Liver (tissue), 9 donors: Measurements from ENCODE around the gene CLEC1B. TPM values are rescaled to one million over a fixed set of nuclear protein-coding genes. Genes with fewer than 3 reads are reported as not detected.
"Not testable (repeated sequence)": the region's sequence is repeated elsewhere in the genome, so short reads cannot be mapped to it uniquely, and the experiment has no call there.

Experiments
- DNase-seq: peaks from one replicate; pipeline ENCODE4 v3.0.0-alpha.2; 2017; ENCODE audit warnings: low spot score
- H3K27ac ChIP-seq, 2 donors: one replicate each; pipeline ENCODE4 v1.7.0; 2013; ENCODE audit warnings: inconsistent platforms in 2 of 2, low read length in 2 of 2, control low read depth in 1 of 2, low read depth in 1 of 2, mild to moderate bottlenecking in 1 of 2
- H3K27me3 ChIP-seq, 4 donors: one replicate each; pipeline versions ENCODE4 v1.6.1 to v1.7.0; 2013; ENCODE audit warnings: low read length in 3 of 4, inconsistent platforms in 1 of 4, mild to moderate bottlenecking in 1 of 4, moderate library complexity in 1 of 4; ENCODE audit not compliant: control insufficient read depth in 4 of 4, insufficient read depth in 4 of 4
- H3K36me3 ChIP-seq, 4 donors: one replicate each; pipeline versions ENCODE4 v1.6.1 to v1.7.0; 2013; ENCODE audit warnings: low read length in 3 of 4, mild to moderate bottlenecking in 3 of 4, low read depth in 1 of 4, moderate library complexity in 1 of 4; ENCODE audit not compliant: control insufficient read depth in 4 of 4, insufficient read depth in 3 of 4
- H3K4me1 ChIP-seq, 4 donors: one replicate each; pipeline versions ENCODE4 v1.6.1 to v1.7.0; 2013; ENCODE audit warnings: low read length in 3 of 4, mild to moderate bottlenecking in 3 of 4, moderate library complexity in 1 of 4; ENCODE audit not compliant: control insufficient read depth in 4 of 4, insufficient read depth in 4 of 4
- H3K4me3 ChIP-seq, 3 donors: one replicate each; pipeline versions ENCODE4 v1.6.1 to v1.7.0; 2013; ENCODE audit warnings: low read length in 3 of 3, control low read depth in 1 of 3, low read depth in 1 of 3, mild to moderate bottlenecking in 1 of 3
- H3K9ac ChIP-seq, 2 donors: one replicate each; pipeline ENCODE4 v1.7.0; 2013; ENCODE audit warnings: low read length in 2 of 2, mild to moderate bottlenecking in 2 of 2, moderate library complexity in 2 of 2, control low read depth in 1 of 2, low read depth in 1 of 2
- H3K9me3 ChIP-seq, 4 donors: one replicate each; pipeline versions ENCODE4 v1.6.1 to v1.7.0; 2013; ENCODE audit warnings: low read length in 3 of 4; ENCODE audit not compliant: control insufficient read depth in 4 of 4
- EGR1 ChIP-seq, 2 donors: IDR thresholded peaks; 2 replicates each; pipeline ENCODE4 v1.6.1; 2016 to 2018; ENCODE audit warnings: antibody characterized with exemption in 2 of 2, low read depth in 2 of 2
- FOXA1 ChIP-seq: IDR thresholded peaks from 2 replicates; pipeline ENCODE4 v1.6.1; 2016; ENCODE audit warnings: antibody characterized with exemption
- FOXA2 ChIP-seq: IDR thresholded peaks from 2 replicates; pipeline ENCODE4 v1.6.1; 2016; ENCODE audit warnings: antibody characterized with exemption
- GABPA ChIP-seq, 2 donors: IDR thresholded peaks in 1 of 2; conservative IDR thresholded peaks in 1 of 2; 2 replicates each; pipeline ENCODE4 v1.6.1; 2016; ENCODE audit warnings: antibody characterized with exemption in 2 of 2, mild to moderate bottlenecking in 1 of 2, moderate library complexity in 1 of 2
- HNF4A ChIP-seq, 2 donors: conservative IDR thresholded peaks; 2 replicates each; pipeline ENCODE4 v1.6.1; 2016; ENCODE audit warnings: antibody characterized with exemption in 2 of 2, mild to moderate bottlenecking in 2 of 2
- HNF4G ChIP-seq: IDR thresholded peaks from 2 replicates; pipeline ENCODE4 v1.6.1; 2016; ENCODE audit warnings: antibody characterized with exemption
- JUND ChIP-seq, 2 donors: IDR thresholded peaks; 2 replicates each; pipeline ENCODE4 v1.6.1; 2016; ENCODE audit warnings: antibody characterized with exemption in 2 of 2
- MAX ChIP-seq: IDR thresholded peaks from 2 replicates; pipeline ENCODE4 v1.6.1; 2016; ENCODE audit warnings: antibody characterized with exemption
- NR2F2 ChIP-seq: IDR thresholded peaks from 2 replicates; pipeline ENCODE4 v1.6.1; 2016; ENCODE audit warnings: antibody characterized with exemption
- RAD21 ChIP-seq, 2 donors: IDR thresholded peaks; 2 replicates each; pipeline ENCODE4 v1.6.1; 2016; ENCODE audit warnings: antibody characterized with exemption in 2 of 2, mild to moderate bottlenecking in 2 of 2
- RXRA ChIP-seq, 2 donors: IDR thresholded peaks; 2 replicates each; pipeline ENCODE4 v1.6.1; 2017 to 2018; ENCODE audit warnings: antibody characterized with exemption in 2 of 2, mild to moderate bottlenecking in 1 of 2
- SP1 ChIP-seq: IDR thresholded peaks from 2 replicates; pipeline ENCODE4 v1.6.1; 2018; ENCODE audit warnings: antibody characterized with exemption, mild to moderate bottlenecking
- TAF1 ChIP-seq: conservative IDR thresholded peaks from 2 replicates; pipeline ENCODE4 v1.6.1; 2016; ENCODE audit warnings: antibody characterized with exemption, mild to moderate bottlenecking
- YY1 ChIP-seq: IDR thresholded peaks from 2 replicates; pipeline ENCODE4 v1.6.1; 2016; ENCODE audit warnings: antibody characterized with exemption, mild to moderate bottlenecking
- WGBS: extraction: QIAGEN DNeasy Blood & Tissue Kit; methylation state at CpG from one replicate; pipeline ENCODE4 v1.1.7; 2013; 5-methylcytosine and 5-hydroxymethylcytosine counted together
- polyA plus RNA-seq, 2 donors: library from polyadenylated mRNA; stranded (reverse) in 1 of 2; unstranded in 1 of 2; fragments of 200-250 nt in 1 of 2; fragments of >200 nt in 1 of 2; fragmentation: Nextera tagmentation in 1 of 2; extraction: Ambion mirVana in 1 of 2; gene quantifications; one replicate each; pipeline versions ENCODE4 v1.2.1 to v1.2.3, GENCODE V29; 2013 to 2015
- total RNA-seq, 2 donors: library from RNA; depleted of rRNA; stranded (reverse); fragments of >200 nt; gene quantifications; one replicate each; pipeline ENCODE4 v1.2.3, GENCODE V29; 2014
- TF ChIP-seq, protein P1 (sequence below): IDR thresholded peaks from 2 replicates; pipeline ENCODE4 v1.6.1; 2016; ENCODE audit warnings: antibody characterized with exemption
- TF ChIP-seq, protein P2 (sequence below): fragments of 150-350 bp; IDR thresholded peaks from 2 replicates; pipeline ENCODE4 v1.5.1; 2017; ENCODE audit warnings: improper control_type of control experiment, low read depth, low read length; ENCODE audit not compliant: missing input control
- TF ChIP-seq, protein P3 (sequence below): IDR thresholded peaks from 2 replicates; pipeline ENCODE4 v1.6.1; 2016; ENCODE audit warnings: antibody characterized with exemption, mild to moderate bottlenecking
- donor health status: healthy.
- donor health status: healthy.
- donor health status: healthy.
- donor health status: healthy.
- donor health status: healthy.

Gene CLEC1B
- total and polyA plus RNA-seq, 4 donors = 28.0 to 36.4 (median 31.5) TPM

GRCh38 chr12:10026666-10027065 lies 27.7 kb upstream of the CLEC1B start:
- H3K36me3 ChIP-seq, H3K4me1 ChIP-seq, H3K27me3 ChIP-seq, H3K27ac ChIP-seq, H3K9ac ChIP-seq, H3K9me3 ChIP-seq, DNase-seq, H3K4me3 ChIP-seq: not testable (repeated sequence)
- 88% methylated on average over 4 of the region's 4 CpGs for WGBS

DNA sequence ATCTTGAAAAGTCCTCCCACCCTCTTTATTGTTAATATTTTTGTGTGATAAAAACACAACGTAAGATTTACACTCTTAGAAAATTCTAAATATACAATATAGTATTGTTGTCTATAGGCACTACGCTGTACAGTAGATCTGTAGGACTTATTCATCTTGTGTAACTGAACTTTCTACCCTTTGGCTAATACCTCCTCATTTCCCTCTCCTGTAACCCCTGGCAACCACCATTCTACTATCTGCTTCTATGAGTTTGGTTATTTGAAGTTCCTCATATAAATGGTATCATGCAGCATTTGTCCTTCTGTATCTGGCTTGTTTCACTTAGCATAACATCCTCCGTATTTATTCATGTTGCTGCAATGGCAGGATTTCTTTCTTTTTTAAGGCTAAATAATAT lies 26.3 kb upstream of the CLEC1B start:
- Histone ChIP-seq H3K36me3 (no peaks in the 10 kb centered on the region), H3K9me3 (no peaks in the 10 kb centered on the region), H3K9ac (no peak overlapping the region), H3K27ac (no peak overlapping the region), H3K27me3 (no peaks in the 10 kb centered on the region), H3K4me1 (no peaks in the 10 kb centered on the region), H3K4me3 (no peak overlapping the region)
- 92% methylated on average over 3 of the region's 3 CpGs for WGBS
- DNase-seq = no peak
- TF ChIP-seq GABPA (IDR thresholded peaks at IDR 0.05 in 1 of 2, conservative IDR thresholded peaks at IDR 0.05 in 1 of 2) = no peak
- TF ChIP-seq MAX = no peak
- no peak for TF ChIP-seq NR2F2
- TF ChIP-seq HNF4A (conservative IDR thresholded peaks at IDR 0.05) = no peak
- TF ChIP-seq, protein P1, sequence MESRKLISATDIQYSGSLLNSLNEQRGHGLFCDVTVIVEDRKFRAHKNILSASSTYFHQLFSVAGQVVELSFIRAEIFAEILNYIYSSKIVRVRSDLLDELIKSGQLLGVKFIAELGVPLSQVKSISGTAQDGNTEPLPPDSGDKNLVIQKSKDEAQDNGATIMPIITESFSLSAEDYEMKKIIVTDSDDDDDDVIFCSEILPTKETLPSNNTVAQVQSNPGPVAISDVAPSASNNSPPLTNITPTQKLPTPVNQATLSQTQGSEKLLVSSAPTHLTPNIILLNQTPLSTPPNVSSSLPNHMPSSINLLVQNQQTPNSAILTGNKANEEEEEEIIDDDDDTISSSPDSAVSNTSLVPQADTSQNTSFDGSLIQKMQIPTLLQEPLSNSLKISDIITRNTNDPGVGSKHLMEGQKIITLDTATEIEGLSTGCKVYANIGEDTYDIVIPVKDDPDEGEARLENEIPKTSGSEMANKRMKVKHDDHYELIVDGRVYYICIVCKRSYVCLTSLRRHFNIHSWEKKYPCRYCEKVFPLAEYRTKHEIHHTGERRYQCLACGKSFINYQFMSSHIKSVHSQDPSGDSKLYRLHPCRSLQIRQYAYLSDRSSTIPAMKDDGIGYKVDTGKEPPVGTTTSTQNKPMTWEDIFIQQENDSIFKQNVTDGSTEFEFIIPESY = no peak
- TF ChIP-seq TAF1 = no peak
- TF ChIP-seq HNF4G = no peak
- TF ChIP-seq, protein P2, sequence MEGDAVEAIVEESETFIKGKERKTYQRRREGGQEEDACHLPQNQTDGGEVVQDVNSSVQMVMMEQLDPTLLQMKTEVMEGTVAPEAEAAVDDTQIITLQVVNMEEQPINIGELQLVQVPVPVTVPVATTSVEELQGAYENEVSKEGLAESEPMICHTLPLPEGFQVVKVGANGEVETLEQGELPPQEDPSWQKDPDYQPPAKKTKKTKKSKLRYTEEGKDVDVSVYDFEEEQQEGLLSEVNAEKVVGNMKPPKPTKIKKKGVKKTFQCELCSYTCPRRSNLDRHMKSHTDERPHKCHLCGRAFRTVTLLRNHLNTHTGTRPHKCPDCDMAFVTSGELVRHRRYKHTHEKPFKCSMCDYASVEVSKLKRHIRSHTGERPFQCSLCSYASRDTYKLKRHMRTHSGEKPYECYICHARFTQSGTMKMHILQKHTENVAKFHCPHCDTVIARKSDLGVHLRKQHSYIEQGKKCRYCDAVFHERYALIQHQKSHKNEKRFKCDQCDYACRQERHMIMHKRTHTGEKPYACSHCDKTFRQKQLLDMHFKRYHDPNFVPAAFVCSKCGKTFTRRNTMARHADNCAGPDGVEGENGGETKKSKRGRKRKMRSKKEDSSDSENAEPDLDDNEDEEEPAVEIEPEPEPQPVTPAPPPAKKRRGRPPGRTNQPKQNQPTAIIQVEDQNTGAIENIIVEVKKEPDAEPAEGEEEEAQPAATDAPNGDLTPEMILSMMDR = no peak
- no peak for TF ChIP-seq JUND (IDR thresholded peaks at IDR 0.05)
- no peak for TF ChIP-seq YY1
- TF ChIP-seq FOXA1 = no peak
- no peak for TF ChIP-seq RAD21 (IDR thresholded peaks at IDR 0.05)
- no peak for TF ChIP-seq SP1
- no peak for TF ChIP-seq RXRA (IDR thresholded peaks at IDR 0.05)
- TF ChIP-seq FOXA2 = no peak
- TF ChIP-seq EGR1 (IDR thresholded peaks at IDR 0.05; ENCODE audit: low read depth in 2 of 2) = no peak
- TF ChIP-seq, protein P3, sequence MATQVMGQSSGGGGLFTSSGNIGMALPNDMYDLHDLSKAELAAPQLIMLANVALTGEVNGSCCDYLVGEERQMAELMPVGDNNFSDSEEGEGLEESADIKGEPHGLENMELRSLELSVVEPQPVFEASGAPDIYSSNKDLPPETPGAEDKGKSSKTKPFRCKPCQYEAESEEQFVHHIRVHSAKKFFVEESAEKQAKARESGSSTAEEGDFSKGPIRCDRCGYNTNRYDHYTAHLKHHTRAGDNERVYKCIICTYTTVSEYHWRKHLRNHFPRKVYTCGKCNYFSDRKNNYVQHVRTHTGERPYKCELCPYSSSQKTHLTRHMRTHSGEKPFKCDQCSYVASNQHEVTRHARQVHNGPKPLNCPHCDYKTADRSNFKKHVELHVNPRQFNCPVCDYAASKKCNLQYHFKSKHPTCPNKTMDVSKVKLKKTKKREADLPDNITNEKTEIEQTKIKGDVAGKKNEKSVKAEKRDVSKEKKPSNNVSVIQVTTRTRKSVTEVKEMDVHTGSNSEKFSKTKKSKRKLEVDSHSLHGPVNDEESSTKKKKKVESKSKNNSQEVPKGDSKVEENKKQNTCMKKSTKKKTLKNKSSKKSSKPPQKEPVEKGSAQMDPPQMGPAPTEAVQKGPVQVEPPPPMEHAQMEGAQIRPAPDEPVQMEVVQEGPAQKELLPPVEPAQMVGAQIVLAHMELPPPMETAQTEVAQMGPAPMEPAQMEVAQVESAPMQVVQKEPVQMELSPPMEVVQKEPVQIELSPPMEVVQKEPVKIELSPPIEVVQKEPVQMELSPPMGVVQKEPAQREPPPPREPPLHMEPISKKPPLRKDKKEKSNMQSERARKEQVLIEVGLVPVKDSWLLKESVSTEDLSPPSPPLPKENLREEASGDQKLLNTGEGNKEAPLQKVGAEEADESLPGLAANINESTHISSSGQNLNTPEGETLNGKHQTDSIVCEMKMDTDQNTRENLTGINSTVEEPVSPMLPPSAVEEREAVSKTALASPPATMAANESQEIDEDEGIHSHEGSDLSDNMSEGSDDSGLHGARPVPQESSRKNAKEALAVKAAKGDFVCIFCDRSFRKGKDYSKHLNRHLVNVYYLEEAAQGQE = no peak
